NCI-H446 (cell line): ENCODE results near the gene LFNG.

Experiments
- DNase-seq, 2 experiments: peaks; one replicate each; lab custom pipeline; 2025; lab: John Stamatoyannopoulos, UW

LFNG gene

DNA sequence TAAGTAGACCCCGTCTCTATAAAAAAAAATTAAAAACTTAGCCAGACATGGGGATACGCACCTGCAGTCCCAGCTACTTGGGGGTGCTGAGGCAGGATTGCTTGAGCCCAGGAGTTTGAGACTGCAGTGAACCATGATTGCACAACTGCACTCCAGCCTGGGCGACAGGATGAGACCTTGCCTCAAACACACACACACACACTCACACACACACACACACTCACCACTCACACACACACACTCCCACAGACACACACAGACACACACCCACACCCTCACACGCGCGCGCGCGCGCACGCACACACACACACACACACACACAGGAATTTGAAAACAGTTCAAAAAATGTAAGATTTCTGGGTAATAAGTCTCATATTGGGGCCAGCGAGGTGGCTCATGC is 34.7 kb upstream of the LFNG start:
- no peak for DNase-seq

DNA sequence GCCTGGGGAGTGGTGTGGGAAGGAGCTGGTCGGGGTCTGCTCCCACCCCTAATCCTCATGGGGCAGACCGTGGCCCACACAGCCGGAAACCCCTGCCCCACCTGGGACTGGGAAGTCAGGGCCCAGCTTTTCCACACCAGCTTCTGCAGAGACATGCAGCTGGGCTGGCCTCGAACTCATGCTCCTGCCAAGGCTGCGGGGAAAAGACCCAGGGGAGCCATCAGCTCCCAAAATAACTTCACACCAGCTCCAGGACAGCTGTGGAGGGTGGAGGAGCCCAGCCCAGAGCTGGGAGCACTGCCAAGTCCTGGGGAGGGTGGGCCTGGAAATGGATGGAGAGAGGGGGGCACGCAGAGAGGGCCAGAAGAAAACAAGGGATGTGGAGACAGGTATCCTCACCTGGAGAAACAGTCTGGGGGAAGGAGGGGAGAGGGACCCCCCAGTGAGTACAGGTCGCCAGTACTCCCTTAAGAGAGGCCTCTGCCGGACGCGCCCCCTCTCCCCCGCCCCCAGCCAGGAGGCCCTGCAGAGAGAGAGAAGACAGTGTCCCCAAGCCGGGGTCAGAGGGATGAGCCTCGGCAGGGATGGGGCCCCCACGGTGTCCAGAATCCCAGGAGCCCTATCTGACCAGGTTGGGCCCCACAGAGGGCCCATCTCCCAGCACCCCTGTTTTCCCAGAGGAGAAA is 31.8 kb upstream of the LFNG start:
- no peak for DNase-seq

DNA sequence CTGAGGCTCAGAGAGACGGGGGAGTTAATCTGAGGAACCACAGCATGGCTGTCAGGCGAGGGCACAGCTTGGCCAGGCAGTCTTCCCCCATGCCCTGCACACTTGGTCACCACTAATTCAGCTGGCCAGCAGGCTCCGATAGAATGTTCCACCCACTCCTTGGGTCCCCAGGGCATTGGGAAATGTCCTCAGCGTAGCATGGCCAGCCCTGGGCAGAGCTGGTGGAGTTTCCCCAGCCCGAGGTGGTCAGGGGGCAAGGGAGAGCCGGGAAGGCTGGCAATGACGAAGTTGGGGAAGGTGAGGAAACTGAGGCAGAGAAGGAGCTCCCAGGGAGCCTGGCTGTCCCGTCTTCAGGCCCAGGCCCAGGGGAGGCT is 31.3 kb upstream of the LFNG start:
- DNase-seq, result no peak

DNA sequence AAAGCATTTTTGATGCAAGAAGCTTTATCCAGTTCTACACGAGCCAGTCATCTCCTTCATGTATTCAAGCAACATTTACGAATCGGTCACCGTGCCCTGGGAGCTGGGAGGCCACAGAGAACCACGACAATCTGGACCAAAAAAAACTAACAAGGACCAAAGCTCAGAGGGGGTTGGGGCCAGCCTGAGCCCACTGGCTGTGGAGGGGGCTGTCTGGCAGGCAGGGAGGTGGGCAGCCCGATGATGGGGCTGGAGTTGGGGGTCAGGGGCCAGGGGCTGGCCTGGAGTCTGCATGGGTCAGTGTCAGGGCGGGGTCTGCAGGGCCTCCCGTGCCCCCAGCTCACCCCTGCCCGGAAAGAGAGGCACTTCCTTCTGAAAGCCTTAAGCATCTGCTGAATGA is 30.9 kb upstream of the LFNG start:
- DNase-seq, result no peak

DNA sequence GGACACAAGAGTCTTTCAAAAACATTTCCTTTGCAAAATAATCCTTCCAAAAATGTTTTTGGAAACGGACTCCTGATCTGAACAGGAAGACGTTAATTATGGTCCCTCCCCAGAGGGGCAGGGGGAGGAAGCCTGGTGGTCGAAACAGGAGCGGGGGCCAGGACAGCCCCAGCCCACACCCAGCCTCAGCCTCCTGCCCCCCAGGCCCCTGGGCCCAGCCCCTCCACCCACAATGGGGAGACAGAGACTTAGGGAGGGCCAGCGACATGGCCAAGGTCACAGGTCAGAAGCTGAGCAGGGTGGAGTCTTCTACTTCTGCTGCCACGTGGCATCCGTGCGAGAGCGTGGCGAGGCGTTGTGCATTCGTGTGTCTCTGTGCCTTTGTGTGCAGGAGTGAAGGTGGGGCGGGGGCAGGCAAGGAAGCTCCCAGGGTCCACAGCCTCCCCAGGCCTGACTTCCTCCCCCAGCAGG is 29.4 kb upstream of the LFNG start:
- DNase-seq, result no peak

DNA sequence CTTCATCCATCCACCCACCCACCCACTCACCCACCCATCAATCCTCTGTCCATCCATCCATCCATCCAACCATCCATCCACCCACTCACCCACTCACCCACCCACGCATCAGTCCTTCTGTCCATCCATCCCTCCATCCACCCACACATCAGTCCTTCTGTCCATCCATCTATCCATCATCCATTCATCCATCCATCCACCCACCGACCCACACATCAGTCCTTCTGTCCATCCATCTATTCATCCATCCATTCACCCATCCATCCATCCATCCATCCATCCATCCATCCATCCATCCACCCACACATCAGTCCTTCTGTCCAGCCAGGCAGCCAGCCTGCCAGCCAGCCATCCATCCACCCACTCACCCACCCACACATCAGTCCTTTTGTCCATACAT is 27.5 kb upstream of the LFNG start:
- no peak for DNase-seq

DNA sequence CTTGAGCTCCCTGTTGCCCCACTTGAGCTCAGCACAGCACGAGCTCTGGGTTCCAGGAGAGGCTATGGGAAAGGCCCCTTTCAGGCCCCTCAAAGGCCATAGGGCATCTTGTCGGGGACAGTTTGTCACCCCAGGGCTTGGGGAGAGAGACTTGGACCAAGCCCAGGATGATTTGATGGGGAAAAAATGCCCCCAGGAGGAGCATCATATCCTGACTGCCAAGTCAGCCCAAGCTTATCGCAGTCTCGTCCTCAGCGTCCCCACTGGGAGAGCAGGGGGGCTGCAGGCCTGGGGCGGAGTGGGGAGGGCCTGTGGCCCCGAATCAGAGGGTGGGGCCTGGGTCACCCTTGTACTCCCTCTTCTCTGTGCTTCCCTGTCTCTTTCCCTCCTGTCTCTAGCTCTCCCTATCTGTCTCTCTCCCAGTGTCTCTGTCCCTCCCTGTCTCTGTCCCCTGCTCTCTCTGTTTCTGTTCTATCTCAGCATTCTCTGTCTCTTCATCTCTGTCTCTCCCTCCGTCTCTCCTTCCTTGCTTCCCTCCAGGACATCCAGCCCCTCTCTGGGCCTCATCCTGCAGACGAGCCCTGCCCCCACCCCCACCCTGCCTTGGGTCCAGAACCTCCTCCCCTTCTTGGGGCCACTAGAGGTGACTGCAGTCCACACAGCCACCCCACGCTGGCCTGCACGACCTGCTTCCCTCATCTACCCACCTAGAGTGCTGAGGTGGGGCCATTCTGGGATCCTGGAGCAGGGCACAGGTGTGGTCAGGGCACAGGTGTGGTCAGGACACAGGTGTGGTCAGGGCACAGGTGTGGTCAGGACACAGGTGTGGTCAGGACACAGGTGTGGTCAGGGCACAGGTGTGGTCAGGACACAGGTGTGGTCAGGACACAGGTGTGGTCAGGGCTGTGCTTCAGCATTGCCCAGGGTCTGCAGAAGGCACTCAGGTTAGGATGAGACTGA is 26.1 kb upstream of the LFNG start:
- no peak for DNase-seq

DNA sequence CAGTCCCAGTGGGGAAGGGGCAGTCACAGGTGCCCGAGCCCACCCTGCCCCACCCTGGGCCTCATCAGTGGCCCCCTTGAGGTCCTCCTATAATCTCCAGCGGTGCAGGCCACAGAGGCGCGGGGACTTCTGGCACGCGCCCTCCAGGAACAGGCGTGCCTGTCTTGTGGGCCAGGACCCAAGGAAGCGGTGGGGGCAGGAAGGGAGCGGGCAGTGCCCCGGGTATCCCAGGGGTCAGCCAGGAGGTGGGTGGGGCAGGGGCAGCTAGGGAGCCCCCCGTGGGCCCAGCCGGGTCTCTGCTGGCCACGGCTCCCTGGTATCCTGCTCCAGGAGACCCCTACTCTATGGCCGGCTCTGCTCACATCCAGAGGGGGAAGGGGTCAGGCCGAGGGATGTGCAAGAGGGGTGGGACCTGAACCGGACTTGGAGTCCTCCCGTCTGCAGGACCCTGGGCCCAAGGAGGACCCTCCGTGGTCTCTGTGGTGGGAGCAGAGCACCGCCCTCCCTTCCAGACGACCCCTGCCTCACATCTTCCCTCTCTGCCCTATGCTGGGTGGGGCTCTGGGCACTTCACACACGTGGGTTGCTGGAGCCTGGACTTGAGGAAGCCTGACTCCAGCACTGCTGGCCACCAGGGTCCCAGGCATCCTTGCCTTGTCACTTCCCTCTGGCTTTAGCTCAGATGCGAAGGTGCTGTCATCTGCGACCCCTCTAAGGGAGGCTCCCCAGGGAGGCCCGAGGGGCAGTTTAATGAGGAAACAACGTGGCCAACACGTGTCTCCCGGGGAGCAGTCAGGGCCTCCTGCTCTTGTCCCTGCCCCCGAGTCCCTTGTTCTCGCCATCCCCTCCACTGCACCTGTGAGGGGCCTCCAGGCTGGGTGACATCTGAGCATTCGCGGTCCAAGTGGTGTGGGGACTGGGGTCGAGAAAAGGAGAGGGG is 25.1 kb upstream of the LFNG start:
- DNase-seq, result no peak

DNA sequence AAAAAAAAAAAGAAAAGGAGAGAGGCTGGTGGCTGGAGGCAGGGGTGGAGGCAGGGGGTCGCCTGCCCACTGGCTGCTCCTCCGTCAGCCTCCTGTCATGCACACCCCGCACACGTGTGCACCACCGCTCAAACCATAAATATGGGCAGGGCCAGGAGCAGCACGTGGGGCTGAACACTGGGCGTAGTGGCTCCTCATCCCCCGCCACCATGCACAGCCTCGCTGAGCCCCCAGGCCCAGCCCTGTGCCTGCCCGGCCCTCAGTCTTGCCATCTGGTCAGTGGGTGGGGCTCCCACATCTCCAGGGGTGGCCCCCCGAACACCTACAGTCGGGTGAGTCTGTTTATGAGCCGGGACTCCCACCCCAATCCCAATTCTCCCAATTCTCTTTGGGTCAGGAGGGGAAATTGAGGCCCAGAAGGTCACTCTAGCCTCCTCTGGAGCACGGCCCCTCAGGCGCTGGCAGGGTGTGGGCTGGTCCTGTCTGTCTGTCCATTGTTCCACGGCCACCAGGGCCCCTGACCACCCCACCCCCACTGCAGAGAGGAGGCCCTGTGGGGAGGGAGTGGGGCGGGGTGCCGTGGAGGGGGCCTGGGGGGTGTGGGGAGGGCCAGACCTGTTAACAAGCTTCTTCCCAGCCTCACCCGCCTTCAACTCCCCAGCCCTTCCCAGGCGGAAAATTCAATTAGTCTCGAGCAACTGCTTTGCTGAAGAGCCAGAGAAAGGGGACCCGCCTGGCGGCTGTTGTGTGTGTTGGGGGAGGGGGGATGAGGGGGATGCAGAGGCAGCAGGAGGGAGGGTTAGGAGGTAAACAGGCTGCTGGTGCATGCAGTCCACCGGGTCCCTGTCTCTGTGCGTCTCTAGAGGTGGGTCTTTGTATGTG is 23.9 kb upstream of the LFNG start:
- peak in 1 of 2 experiments; percentile 41 for DNase-seq

DNA sequence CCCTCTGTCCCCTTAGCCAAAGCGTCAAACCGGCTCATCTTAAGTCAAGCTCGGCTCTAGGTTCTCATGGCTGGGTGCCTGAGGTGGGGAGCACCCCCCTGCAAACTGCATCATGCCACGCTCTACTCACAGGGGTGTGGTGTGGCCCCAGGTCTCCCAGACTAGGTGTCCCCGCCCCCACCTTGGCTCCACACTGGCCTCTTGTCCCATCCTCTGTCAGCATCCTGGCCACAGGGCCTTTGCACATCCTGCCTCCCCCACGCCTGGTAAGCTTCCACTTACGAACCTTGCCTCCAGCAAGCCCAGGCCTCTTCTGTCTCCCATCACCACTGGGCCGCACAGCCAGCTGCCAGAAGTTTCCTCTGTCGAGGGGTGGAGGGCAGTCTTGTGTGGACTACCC is 23.2 kb upstream of the LFNG start:
- DNase-seq, result no peak

DNA sequence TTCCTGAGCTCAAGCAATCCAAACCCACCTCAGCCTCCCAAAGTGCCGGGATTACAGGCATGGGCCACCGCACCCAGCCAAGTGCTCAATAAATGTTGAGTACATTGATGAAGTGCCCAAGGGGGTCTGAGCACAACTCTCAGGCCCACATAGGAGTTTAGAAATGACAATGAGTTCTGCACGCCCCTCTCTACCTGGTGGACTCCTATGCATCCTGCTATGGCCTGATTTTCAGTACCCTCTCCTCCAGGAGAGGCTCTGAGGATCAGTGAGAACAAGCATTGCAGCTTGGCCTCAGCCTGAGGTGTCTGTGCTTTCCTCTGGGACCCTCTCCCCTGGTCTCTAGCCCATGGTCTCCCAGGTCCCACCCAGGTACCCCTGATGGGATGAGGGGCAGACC is 22.5 kb upstream of the LFNG start:
- DNase-seq, result no peak

DNA sequence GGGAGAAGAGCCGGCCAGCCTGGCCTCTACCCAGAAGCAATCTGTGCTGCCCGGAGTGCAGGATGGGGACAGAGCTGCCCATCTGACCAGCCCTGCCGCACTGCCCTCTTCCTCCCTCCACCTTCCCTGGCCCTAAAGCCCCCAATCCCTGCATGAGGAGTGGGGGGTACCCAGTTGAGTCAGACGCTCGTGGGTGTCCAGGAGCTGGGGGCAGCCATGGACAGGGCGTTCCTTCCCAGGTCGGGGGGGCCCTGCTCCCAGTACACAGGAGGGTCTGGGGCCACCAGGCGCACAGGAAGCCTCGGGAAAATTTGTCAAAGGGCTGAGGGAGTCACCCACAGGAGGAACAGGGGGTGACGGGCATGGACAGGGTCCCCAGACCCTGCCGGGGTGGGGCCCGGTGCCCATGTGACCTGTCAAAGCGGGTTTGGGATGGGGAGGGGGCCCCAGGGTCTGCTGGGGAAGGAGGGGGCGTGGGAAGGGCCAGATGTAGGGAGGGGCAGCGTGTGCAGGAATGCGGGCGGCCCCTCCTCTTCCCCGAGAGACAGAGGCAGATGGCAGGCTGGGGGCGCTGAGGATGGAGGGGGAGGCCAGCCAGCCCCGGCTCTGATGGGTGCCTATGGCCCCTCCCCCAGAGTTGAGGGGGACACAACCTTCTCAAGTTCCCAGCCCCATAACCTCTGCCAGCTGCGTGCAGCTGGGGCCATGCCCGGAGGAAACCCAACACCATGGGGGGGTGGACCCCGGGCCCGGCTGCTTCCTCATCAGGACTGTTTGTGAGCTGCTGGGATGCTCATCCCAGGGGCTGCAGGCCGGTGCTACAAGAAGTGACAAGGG is 21.9 kb upstream of the LFNG start:
- DNase-seq, result no peak

DNA sequence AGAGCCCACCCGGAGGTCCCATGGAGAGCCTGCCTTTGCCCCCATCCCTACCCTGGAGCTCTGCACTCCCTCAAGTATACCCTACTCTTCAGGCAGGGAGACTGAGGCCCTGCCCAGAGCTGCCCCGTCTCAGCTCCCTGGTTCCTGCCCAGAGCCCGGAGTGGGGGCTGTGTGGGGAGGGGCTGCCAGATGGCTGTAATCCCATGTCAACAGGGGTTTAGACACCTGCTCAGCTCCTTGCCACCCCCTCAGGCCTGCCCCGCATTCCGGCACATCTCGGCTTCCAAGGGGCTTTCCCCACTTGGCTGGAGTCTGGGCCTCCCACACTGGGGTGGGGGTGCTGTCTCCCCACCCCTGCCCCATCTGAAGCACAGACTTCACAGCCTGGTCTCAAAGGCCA is 20.9 kb upstream of the LFNG start:
- DNase-seq, result no peak

DNA sequence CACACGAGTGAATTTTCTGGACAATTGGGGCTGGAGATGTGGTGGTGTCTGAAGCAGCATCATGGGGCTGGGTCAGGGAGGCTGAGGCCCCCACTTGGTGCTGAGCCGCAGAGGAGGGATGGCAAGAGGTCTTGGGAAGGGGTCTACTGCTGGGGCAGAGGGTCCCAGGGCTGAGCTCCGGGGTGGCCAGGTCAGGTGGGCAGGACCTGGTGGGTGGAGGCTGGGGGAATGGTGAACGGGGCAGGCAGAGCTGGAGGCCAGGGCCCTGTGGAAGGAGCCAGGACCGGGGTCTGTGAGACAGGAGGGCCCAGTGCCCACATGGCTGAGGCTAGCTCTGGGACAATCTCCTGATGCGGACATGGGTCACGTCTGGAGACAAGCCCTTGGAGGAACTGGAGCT is 20.4 kb upstream of the LFNG start:
- DNase-seq, result no peak

DNA sequence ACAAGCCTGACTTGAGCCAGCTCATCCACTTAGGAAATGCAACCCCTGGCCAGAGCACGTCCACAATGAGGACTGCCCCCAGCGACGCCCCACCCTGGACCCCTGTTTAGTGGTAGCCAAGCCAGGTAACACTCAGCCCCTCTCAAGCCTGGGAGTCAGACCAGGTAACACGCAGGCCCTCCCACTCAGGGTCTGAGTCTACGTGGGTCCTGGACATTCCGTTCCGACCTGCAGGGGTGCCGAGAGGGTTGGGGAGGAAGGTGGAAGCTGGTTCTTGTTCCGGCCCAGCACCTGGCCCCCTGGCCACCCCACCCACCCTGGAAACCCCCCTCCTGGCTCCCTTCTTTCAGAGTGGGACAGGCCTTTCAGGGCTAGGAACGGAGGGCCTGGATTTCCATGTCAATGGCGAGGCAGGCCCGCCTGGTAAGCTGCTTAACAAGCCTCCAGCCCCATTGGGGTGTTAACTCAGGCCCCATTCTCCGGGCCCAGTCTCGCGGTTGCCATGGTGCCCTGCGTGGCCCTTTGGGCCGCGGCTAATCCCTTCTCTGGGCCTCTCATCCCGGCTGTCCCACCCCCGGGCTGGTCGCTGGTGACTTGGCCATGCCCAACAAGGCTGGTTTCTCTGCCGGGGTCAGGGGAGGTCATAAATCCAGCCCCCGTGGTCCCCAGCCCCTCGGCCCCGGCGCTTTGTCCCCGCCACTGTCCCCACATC is 19.7 kb upstream of the LFNG start:
- no peak for DNase-seq

DNA sequence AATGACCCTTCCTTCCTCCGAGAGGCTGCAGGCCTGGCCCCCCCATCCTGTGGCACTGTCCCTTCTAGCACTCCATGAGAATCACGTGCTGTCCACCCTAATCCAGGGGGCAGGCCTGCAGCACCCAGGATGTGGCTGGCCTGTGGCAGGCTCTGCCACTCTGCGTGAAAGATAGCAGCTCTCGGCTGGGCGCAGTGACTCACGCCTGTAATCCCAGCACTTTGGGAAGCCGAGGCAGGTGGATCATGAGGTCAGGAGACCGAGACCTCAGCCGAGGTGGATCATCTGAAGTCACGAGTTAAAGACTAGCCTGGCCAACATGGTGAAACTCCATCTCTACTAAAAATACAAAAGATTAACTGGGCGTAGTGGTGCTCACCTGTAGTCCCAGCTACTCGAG is 18.9 kb upstream of the LFNG start:
- DNase-seq, result no peak

DNA sequence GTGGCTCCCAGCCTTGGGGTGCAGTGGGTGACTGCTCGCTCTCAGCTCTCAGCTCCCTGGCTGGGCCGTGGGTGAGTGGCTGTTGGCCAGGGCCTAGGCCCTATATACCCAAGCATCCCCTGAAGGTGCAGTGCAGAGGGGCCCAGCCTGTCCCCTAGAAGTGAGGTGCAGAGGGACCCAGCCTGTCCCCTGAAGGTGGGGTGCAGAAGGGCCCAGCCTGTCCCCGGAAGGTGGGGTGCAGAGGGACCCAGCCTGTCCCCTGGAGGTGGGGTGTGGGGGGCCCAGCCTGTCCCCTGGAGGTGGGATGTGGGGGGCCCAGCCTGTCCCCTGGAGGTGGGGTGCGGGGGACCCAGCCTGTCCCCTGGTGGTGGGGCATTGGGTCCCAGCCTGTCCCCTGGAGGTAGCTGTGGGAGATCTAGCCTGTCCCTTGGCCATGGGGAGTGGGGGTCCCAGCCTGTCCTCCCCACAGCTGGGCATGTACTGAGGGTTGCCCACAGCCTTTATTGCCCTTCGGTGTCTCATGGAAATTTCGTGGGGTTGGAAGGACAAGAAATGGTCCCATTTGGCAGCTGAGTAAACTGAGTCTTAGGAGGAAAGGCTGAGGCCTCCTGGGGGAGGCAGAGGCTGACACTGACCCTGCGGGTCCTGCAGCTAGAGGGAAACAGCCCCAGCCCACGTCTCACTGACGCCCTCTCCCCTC is 17.5 kb upstream of the LFNG start:
- DNase-seq, result no peak

DNA sequence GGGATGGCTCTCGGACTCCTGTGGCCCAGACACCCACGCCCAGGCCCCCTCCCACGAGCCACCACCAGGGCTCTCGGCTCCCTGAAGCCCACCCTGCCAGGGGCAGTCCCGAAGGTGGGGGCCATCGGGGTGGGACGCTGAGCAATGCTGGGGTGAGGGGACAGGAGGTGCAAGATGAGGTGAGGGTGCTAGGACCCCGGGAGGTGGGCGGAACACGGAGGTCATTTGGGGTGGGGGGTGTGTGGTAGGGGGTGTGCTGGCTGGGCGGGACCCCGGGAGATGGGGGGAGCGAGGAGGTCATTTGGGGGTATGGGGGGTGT is 17.0 kb upstream of the LFNG start:
- no peak for DNase-seq
